Upper lobe of left lung (tissue), 4 donors: ENCODE data around the gene ARHGAP20.

Source experiments
- CTCF ChIP-seq, 6 experiments: fragments of 450-650 bp in 4 of 6; fragments of 200-600 bp in 2 of 6; sonication (generic) in 2 of 6; IDR thresholded peaks; one replicate each; pipeline ENCODE4 v1.5.1; 2016 to 2019; ENCODE audit warnings: antibody characterized with exemption in 6 of 6
- EP300 ChIP-seq, 4 donors: sonication (generic); formaldehyde crosslinking; IDR thresholded peaks; one replicate each; pipeline ENCODE4 v1.5.1; 2017; ENCODE audit warnings: antibody characterized with exemption in 4 of 4, control low read depth in 2 of 4

GRCh38 chr11:110544779-110545178, 167.5 kb downstream of the ARHGAP20 start:
- TF ChIP-seq EP300 (IDR thresholded peaks at IDR 0.05) (no peak), CTCF (IDR thresholded peaks at IDR 0.05) (no peak)
